Osteocyte (in vitro differentiated cells): ENCODE measurements around the gene METTL17. TPM values are rescaled to one million over a fixed set of nuclear protein-coding genes. Genes with fewer than 3 reads are reported as not detected.
A peak's percentile ranks its signal among the peaks of the same experiment; 100 is the strongest.

Experiments used
- DNase-seq: peaks from one replicate; pipeline ENCODE4 v3.0.0; 2021; ENCODE audit warnings: mixed read lengths; ENCODE audit not compliant: unreplicated experiment; ENCODE audit errors: extremely low spot score
- H3K27ac Mint-ChIP-seq: one replicate; pipeline ENCODE4 v1.8.0; 2021; ENCODE audit warnings: mild to moderate bottlenecking, mixed read lengths; ENCODE audit not compliant: unreplicated experiment
- H3K27me3 Mint-ChIP-seq: one replicate; pipeline ENCODE4 v1.8.0; 2021; ENCODE audit warnings: mixed read lengths; ENCODE audit not compliant: unreplicated experiment
- H3K36me3 Mint-ChIP-seq: one replicate; pipeline ENCODE4 v1.8.0; 2021; ENCODE audit warnings: mixed read lengths; ENCODE audit not compliant: unreplicated experiment
- H3K4me1 Mint-ChIP-seq: one replicate; pipeline ENCODE4 v1.8.0; 2021; ENCODE audit warnings: mixed read lengths; ENCODE audit not compliant: unreplicated experiment
- H3K4me3 Mint-ChIP-seq: one replicate; pipeline ENCODE4 v1.8.0; 2021; ENCODE audit warnings: mild to moderate bottlenecking, moderate library complexity, mixed read lengths; ENCODE audit not compliant: unreplicated experiment
- H3K9me3 Mint-ChIP-seq: one replicate; pipeline ENCODE4 v1.8.0; 2021; ENCODE audit warnings: mixed read lengths; ENCODE audit not compliant: unreplicated experiment
- total RNA-seq: library from RNA; stranded (reverse); gene quantifications from 2 replicates; pipeline ENCODE4 v1.2.1, GENCODE V29; 2021
- TF ChIP-seq, protein P1 (sequence below): fragments of 200-600 bp; sonication (generic); IDR thresholded peaks from 2 replicates; pipeline ENCODE4 v1.5.0; 2021; ENCODE audit warnings: antibody characterized with exemption, mild to moderate bottlenecking, moderate library complexity

METTL17 gene
- total RNA-seq, 1 donor from 2014 or later: 58.6 TPM

DNA sequence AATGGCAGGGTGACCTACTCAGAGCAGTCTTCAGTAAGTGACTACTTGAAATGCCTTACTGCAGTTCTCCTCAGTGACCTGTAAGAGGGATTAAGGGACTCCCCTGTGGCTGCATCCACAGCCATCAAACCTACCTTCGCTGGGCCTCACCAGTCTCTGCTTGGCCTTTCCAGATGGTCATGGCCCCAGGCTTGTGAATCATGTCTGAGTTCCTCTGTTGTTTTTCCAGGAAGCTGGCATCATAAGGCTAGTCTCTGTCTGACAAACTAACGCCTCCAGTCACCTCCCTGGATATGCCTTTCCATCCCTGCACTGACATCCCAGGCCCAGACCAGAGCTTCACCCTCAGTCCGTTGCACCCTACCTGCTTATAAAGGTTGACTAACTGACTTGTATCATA, 20.4 kb upstream of the METTL17 start:
- Mint-ChIP-seq H3K27me3 (peaks cover 17% of the 10 kb centered on the region), H3K4me1 (peaks cover 18% of the 10 kb centered on the region), H3K9me3 (no peaks in the 10 kb centered on the region), H3K4me3 (no peak overlapping the region), H3K27ac (no peak overlapping the region), H3K36me3 (no peaks in the 10 kb centered on the region)
- TF ChIP-seq, protein P1, sequence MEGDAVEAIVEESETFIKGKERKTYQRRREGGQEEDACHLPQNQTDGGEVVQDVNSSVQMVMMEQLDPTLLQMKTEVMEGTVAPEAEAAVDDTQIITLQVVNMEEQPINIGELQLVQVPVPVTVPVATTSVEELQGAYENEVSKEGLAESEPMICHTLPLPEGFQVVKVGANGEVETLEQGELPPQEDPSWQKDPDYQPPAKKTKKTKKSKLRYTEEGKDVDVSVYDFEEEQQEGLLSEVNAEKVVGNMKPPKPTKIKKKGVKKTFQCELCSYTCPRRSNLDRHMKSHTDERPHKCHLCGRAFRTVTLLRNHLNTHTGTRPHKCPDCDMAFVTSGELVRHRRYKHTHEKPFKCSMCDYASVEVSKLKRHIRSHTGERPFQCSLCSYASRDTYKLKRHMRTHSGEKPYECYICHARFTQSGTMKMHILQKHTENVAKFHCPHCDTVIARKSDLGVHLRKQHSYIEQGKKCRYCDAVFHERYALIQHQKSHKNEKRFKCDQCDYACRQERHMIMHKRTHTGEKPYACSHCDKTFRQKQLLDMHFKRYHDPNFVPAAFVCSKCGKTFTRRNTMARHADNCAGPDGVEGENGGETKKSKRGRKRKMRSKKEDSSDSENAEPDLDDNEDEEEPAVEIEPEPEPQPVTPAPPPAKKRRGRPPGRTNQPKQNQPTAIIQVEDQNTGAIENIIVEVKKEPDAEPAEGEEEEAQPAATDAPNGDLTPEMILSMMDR: no peak
- no peak for DNase-seq

DNA sequence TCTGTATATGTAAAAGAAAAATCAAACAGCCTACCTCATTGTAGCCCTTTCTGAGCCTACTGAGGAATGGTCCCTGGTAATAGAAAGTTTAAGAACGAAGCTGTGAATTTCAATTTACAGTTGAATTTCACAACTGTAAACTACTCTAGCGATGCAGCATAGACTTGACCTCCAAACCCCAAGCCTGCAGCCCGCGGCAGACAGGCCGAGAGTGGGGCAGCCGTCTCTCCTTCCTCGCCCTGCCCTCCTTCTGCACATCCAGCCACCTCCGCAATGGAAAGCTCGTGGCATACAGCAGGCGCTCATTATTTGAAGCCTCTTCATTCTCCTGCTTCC, 19.2 kb upstream of the METTL17 start:
- no peak for DNase-seq
- Mint-ChIP-seq H3K4me3 (peak overlapping the region; percentile 89), H3K4me1 (peaks cover 30% of the 10 kb centered on the region), H3K27me3 (peaks cover 17% of the 10 kb centered on the region), H3K9me3 (no peaks in the 10 kb centered on the region), H3K27ac (peak overlapping the region; percentile 86), H3K36me3 (no peaks in the 10 kb centered on the region)
- TF ChIP-seq, protein P1: no peak

DNA sequence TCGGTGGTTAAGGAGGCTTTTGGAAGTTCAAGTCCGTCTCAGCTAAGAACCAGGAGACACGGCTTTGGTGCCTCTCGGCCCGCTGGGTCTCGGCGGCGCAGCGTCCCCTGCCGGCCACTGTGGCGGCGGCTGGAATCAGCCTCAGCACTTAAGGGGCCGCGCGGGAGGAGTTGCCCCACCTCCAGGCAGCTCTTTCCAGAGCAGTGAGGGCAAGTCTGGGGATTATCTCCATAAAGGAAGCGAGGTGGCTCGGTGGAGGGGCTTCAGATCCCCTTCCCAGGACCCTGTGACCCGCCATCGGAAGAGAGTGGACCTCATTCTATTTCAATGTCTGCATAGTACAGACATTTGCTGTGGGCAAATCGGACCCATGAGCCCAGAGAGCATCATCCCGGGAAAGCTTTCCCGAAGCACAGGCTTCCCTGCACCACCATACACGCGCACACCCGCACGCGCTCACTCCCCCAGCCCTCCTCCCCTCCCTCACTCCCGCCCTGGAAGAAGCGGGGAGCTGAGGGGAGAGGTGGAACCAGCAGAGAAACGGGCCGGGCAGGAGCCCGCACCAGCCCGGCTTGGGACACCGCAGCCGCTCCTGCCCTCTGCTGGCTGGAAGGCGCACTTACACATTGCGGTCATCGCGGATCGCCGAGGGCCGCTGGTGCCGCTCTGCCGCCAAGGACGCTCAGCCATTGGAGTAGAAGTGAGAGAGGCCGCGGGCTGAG, 18.6 kb upstream of the METTL17 start:
- DNase-seq: peak; percentile 95

DNA sequence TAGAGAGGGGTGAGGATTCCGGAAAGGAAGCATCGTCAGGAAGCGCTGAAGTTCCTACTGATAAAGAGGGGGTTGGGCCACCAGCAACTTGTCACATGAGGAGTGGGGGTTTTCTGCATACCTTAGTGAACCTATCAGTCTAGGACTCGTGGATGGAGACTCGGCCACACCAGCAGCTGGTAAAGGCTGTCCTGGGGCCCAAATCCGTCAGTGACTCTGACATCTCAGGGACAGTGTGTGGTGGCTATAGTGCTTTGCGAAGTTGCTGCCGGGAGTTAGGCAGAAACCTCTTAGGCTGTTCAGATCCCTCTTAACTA, 18.1 kb upstream of the METTL17 start:
- Mint-ChIP-seq H3K9me3 (no peaks in the 10 kb centered on the region), H3K36me3 (no peaks in the 10 kb centered on the region), H3K27ac (peak overlapping the region; percentile 75), H3K27me3 (peaks cover 17% of the 10 kb centered on the region), H3K4me3 (peak overlapping the region; percentile 89), H3K4me1 (peaks cover 37% of the 10 kb centered on the region)
- no peak for DNase-seq
- TF ChIP-seq, protein P1: no peak

More for the DNA sequence above, 18.6 kb upstream of the METTL17 start:
- Mint-ChIP-seq H3K4me3 (peak overlapping the region; percentile 89), H3K36me3 (no peaks in the 10 kb centered on the region), H3K9me3 (no peaks in the 10 kb centered on the region), H3K4me1 (peaks cover 34% of the 10 kb centered on the region), H3K27ac (peak overlapping the region; percentile 86), H3K27me3 (peaks cover 17% of the 10 kb centered on the region)
- TF ChIP-seq, protein P1: peak; percentile 75

DNA sequence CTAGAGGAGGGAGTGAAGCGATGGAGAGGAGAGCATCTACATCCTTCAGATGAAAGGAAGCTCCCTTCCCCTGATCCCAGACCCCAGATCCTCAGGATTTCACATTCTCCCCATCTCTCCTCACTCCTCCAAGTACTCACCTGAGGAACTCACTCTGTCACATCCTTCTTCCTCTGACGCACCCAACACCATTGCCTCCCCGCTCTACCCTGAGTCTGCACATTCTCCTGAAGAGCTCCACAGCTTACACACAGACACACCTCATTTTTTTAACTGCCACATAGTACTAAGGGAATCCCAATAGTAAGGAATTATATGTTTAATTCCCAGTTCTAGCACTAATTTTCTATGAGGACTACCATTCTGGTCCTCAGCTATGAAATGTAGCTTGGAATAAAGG, 16.3 kb upstream of the METTL17 start:
- TF ChIP-seq, protein P1: no peak
- H3K36me3 Mint-ChIP-seq: no peaks in the 10 kb centered on the region
- no peaks in the 10 kb centered on the region for H3K27me3 Mint-ChIP-seq
- no peak for DNase-seq
- peaks cover 38% of the 10 kb centered on the region for H3K4me1 Mint-ChIP-seq
- no peak overlapping the region for H3K4me3 Mint-ChIP-seq
- H3K9me3 Mint-ChIP-seq: no peaks in the 10 kb centered on the region
- H3K27ac Mint-ChIP-seq: no peak overlapping the region
